ENCODE results near the gene HOXA3. TPM values are rescaled to one million over a fixed set of nuclear protein-coding genes. Genes with fewer than 3 reads are reported as not detected.
A peak's percentile ranks its signal among the peaks of the same experiment; 100 is the strongest.

HOXA3 gene
- 1.2 and 3.5 TPM in 2 replicates for total RNA-seq (ENCODE audit: low replicate concordance)

DNA sequence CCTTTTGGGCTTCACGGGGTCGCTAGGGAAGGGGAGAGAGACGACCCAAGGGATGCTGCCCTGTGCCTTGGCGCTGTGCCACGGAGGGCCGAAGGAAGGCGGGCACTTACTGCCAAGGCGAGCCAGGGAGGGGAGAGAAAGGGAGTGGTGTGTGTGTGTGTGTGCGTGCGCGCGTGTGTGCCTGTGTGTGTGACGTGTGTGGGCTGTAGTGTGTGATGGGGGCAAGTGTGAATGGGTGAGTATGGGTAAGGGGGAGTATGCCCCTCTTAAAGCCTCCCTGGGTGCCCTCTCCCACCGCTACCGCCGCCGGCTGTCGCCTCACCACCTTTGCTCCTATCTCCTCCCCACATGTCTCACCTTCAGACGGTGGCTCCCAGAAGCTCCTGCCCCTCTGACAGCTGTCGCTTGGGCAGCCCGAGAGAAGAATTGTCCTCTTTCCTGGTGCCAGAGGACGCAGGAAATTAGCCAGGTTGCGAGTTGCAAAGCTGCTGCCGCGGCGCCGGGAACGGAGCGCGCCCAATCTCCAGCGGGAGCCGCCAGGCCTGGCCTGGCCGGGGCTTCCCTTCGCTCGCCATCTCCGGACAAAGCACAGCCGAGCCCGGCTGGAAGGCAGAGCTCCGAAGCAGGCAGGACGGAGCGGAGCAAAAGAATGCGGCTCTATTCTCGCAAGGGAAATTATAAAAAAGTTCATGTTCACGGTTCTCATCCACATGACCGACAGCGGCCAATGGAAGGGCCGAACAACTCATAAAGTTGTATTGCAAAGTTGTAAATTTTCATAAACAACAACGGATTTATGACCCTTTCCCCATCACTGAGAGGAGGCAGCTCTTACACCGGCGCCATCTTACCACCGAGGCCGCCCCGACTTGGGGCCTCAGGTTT lies at the start of gene HOXA3:
TSS of gene HOXA3 (minus strand) at position 653 of the 885 bp plus-strand sequence. CDS start 41,943 bp downstream, outside the sequence.
- no peak for DNase-seq (ENCODE audit: low read depth)
- TF ChIP-seq, protein P1, sequence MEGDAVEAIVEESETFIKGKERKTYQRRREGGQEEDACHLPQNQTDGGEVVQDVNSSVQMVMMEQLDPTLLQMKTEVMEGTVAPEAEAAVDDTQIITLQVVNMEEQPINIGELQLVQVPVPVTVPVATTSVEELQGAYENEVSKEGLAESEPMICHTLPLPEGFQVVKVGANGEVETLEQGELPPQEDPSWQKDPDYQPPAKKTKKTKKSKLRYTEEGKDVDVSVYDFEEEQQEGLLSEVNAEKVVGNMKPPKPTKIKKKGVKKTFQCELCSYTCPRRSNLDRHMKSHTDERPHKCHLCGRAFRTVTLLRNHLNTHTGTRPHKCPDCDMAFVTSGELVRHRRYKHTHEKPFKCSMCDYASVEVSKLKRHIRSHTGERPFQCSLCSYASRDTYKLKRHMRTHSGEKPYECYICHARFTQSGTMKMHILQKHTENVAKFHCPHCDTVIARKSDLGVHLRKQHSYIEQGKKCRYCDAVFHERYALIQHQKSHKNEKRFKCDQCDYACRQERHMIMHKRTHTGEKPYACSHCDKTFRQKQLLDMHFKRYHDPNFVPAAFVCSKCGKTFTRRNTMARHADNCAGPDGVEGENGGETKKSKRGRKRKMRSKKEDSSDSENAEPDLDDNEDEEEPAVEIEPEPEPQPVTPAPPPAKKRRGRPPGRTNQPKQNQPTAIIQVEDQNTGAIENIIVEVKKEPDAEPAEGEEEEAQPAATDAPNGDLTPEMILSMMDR (IDR thresholded peaks at IDR 0.05; ENCODE audit: insufficient read depth, low read length), result no peak
- no peak within 1 kb of the TSS for H3K4me3 ChIP-seq (ENCODE audit: low read depth, low read length)

DNA sequence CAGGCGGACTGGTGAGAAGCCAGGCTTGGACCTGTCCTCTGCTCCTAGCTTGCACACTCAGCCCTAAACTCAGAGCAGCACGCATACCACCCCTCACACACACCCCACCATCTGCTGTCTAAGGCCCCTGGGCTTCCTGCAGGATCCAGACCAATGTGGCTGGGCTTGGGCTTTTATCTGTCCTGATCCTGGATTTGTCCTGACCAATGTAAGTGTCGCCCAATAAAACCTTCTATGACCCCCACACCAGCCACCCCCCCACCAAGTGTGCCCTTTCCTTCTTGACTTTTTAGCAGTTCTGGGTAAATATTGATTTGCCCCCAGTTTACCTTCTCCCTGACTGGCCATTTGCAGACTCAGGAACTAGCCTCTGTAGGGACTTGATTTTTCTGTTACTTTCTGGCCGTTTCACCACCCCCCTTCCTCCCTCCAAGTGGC lies 49.2 kb upstream of the HOXA3 start:
- no peak for DNase-seq (ENCODE audit: low read depth)
- H3K4me3 ChIP-seq (ENCODE audit: low read depth, low read length), result no peak overlapping the region
- TF ChIP-seq, protein P1 (IDR thresholded peaks at IDR 0.05; ENCODE audit: insufficient read depth, low read length), result no peak

DNA sequence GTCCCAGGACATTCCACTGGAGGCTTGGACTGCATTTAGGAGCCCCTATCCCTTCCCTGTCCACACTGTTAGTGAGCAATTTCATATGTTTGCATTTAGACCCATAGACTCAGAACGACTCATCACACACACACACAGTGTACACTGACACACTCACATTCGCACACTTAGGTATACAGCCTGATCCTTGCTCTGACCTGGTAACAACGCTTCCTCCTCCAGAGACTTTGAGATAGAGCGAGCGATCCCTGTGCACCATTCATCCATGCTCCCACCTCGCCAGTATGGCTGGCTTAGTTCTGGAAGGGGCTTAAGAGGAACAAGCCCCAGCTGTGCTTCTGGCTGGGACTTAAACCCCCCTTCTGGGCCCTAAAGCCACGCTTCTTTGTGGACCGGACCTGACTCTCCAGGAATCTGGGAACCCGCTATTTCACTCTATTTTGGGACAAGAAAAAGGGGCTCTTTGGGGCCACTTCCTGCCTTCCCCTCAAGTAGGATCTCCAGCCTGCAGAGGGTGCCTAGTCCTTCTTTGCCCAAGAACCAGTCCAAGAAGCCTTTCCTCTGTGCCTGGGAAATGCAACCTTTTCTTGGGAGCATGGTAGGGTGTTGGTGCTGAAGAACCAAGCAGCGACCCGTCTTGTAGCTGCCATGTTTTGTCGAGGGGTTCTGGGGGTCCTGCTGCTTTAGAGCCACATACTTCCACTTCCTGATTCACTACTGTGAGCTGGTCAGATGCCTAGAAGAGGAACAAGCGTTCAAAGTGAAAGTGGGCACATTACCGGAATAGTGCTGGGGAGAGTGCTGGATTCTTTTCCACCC lies 48.6 kb upstream of the HOXA3 start:
- TF ChIP-seq, protein P1 (IDR thresholded peaks at IDR 0.05; ENCODE audit: insufficient read depth, low read length), result no peak
- DNase-seq (ENCODE audit: low read depth), result no peak
- peak overlapping the region; percentile 22 for H3K4me3 ChIP-seq (ENCODE audit: low read depth, low read length)

DNA sequence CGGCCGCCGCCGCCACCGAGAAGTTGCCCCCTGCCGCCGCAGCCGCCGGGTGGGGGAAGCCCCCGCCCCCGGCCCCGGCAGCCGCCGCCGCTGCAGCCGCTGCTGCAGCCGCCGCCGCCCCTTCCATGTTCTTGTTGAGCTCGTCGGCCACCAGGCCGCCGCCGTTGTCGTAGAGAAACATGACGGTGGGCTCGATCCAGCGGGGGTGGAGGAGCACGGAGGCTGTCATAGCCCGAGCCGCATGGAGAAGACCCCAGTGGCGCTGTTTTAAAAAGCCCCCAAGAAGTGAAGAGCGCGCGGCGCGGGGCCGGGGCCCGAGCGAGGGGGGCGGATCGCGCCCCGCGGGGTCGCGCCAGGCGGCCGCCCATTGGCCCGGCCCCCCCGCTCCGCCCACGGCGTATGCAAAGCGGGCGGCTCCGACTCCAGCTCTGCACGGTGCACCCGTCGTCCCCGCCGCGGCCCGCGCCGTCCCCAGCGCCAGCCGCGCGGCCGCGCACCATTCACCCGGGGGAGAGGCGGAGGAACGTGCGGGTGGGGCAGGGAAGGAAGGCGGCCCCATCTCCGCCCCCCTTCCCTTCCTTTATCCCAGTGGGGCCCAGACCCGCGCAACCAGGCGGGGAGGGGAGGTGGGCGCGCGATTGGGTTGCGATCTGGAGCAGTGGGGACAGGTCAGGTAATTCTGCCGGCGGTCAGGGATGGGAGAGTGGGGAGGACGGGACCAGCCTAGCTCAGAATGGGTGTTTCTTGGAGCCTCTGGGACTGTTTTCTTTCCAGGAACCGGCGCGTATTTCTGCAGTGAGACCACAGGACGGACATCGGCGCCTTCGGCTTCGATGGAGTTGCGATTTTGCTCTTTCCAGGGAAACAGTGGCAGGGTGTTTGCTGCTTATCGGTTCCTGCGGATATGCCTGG lies 47.7 kb upstream of the HOXA3 start, which contains the start of gene HOXA13:
TSS of gene HOXA13 (minus strand) at position 243 of the 912 bp plus-strand sequence. CDS start at position 229, 14 bp downstream.
- TF ChIP-seq, protein P1 (IDR thresholded peaks at IDR 0.05; ENCODE audit: insufficient read depth, low read length), result no peak
- H3K4me3 ChIP-seq (ENCODE audit: low read depth, low read length), result peak within 1 kb of the TSS; percentile 18
- DNase-seq (ENCODE audit: low read depth), result no peak

DNA sequence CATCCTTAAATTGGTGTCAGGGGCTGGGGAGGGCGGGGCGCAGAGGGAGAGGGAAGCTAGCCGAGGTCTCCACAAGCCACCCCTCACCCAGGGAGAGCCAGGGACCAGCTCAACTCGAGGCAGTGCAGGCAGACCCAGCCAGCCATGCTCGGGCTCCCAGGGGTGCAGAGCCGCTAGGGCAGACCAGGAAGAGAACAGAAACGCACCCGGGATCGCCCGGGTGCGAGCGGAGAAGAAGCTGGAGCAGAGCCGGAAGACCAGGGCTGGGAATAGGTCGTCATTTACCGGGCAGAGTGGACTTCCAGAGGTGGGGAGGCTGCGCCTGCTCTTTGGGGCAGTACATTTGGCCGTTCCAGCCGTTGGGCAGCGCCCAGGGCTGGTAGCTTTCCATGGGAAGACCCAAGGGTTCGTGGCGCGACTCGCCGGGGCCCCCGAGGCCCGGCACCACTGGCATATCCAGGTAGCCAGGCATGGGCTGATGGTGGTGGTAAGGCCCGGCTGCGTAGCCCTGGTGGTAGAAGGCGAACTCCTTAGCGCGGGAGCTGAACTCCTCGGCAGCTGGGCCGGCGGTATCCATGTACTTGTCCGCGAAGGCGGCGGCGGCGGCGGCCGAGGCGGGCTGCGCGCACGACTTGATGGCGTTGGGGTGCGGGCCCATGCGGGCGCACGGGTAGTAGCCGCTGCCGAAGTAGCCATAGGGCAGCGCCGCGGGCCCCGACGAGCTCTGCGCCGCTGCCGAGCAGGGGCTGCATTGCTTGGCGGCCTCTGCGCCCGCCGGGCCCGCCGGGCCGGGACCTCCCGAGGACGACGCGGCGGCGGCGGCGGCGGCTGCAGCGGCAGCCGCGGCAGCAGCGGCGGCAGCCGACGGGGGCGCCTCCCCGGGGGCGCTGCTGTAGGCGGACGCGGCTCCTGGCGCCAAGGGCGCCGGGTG lies 46.8 kb upstream of the HOXA3 start:
- no peak for DNase-seq (ENCODE audit: low read depth)
- TF ChIP-seq, protein P1 (IDR thresholded peaks at IDR 0.05; ENCODE audit: insufficient read depth, low read length), result no peak
- H3K4me3 ChIP-seq (ENCODE audit: low read depth, low read length), result no peak overlapping the region

Data from fibroblast of the aortic adventitia (primary cell).